GM12801 (cell line): Measurements from ENCODE around the gene GH2.

Experiments used
- TF ChIP-seq, protein P1 (sequence below): IDR thresholded peaks from one replicate; pipeline ENCODE4 v1.5.1; 2011; ENCODE audit warnings: control low read depth; ENCODE audit not compliant: insufficient read length; ENCODE audit errors: extremely low read depth

GH2 gene

DNA sequence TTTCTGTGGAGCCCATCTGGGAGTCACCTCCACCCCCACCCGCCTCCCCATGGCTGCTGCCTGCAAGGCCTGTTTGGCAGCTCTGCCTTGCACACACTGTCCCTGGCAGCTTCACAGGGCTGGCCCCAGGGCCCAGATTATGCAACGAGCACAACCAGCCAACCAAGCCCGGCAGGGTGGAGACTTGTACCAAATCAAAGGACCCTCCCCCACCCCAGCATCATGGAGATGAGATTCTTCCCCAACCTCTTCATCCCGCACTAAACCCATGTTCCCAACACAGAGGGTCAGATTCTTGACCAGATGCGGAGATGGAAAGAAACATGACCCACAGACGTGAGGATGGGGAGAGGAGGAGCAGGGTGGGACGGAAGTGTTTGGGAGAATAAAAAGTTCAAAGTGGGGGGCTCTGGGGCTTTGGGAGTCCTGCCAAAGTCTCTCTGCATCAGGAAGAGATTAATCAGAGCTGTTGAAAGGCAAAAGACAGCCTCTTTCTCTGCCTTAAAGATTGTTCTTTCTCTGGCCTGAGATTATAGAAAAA, 43.0 kb downstream of the GH2 start:
- TF ChIP-seq, protein P1, sequence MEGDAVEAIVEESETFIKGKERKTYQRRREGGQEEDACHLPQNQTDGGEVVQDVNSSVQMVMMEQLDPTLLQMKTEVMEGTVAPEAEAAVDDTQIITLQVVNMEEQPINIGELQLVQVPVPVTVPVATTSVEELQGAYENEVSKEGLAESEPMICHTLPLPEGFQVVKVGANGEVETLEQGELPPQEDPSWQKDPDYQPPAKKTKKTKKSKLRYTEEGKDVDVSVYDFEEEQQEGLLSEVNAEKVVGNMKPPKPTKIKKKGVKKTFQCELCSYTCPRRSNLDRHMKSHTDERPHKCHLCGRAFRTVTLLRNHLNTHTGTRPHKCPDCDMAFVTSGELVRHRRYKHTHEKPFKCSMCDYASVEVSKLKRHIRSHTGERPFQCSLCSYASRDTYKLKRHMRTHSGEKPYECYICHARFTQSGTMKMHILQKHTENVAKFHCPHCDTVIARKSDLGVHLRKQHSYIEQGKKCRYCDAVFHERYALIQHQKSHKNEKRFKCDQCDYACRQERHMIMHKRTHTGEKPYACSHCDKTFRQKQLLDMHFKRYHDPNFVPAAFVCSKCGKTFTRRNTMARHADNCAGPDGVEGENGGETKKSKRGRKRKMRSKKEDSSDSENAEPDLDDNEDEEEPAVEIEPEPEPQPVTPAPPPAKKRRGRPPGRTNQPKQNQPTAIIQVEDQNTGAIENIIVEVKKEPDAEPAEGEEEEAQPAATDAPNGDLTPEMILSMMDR = no peak

DNA sequence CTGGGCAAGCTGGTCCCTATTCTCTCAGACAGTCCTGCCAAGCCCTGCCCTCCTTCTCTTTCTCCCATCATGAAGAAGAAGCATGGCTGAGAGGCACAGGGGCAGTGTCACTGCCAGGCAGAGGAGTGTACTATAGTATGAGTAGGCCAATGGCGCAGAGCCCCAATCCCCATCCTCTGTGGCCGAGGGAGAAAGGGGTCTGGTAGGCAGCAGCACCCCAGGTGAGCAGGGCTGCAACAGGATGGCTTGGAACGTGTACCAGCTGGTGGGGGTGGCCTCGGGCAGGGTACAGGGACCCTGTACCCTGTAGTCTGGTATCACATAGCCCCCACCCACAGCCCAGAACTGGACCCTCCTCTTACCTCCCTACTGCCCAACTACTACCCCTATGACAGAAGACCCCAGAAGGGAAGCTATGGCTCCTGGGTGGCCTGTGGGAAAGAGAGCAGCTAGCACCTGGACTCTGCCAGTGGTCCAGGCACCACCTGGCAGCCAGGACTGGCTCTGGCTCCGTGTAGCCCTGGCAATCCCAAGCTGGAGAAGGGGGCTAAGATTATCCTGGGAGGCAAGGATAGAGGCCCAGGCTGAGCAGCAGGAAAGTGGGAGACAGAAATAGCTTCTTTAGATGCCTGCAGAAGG, 43.7 kb downstream of the GH2 start:
- TF ChIP-seq, protein P1 = no peak

DNA sequence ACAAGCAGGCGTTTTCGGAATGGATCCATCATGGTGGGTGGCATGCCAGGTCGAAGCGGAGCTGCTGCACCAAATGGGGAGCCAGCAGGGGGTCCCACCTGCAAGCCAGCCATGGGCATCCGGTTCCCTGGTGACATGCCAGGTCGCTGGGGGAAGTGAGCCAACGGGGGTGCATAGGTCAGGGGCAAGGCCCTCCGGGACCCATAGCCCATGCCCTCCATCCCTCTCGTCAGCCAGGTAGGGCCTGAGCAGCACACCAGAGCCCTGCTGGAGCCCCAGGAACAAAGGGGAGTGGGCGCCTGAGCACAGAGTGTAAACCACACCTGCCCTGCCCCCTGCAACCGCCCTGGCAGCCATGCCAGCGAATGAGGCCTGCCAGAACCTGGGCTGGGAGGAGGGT, 44.3 kb downstream of the GH2 start:
- TF ChIP-seq, protein P1 = no peak

DNA sequence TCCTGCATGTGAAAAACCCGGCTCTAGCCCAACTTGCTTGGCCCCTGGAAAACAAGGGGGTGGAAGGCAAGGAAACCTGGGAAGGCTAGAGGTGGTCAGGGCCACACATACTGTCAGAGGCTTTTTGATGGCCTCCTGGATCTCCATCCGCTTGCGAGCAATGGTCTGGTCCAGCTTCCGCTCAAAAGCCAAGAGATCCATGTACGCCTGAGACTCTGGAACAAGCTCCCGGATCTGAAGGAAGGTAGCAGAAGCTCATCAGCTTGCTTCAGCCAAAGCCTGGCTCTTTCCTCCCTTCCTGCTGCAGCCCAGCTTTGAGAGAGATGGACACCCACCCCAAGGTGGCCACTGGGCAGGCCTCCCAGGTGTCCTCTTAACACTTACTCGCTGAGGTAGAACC, 44.9 kb downstream of the GH2 start:
- TF ChIP-seq, protein P1 = no peak

DNA sequence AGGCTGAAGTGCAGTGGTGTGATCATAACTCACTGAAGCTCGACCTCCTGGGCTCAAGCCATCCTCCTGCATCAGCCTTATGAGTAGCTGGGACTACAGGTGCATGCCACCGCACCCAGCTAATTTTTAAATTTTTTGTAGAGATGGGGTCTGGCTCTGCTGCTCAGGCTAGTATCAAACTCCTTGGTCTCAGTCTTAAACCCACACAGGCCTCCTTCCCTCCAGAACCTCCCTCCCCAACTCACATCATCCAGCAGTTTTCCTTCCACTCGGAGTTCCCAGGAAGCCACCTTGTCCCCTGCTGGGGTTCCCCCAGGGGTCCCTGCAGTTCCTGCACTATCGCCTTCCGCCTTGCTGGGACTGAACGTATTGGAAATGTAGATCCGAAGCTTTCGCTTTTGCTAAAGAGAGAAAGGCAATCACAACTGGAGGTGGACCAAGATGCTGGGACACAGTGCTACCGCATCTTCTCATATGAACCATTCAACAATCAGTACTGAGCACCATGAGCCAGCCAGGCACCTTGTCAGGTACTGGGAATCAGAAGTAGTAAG, 46.5 kb downstream of the GH2 start:
- TF ChIP-seq, protein P1 = no peak

DNA sequence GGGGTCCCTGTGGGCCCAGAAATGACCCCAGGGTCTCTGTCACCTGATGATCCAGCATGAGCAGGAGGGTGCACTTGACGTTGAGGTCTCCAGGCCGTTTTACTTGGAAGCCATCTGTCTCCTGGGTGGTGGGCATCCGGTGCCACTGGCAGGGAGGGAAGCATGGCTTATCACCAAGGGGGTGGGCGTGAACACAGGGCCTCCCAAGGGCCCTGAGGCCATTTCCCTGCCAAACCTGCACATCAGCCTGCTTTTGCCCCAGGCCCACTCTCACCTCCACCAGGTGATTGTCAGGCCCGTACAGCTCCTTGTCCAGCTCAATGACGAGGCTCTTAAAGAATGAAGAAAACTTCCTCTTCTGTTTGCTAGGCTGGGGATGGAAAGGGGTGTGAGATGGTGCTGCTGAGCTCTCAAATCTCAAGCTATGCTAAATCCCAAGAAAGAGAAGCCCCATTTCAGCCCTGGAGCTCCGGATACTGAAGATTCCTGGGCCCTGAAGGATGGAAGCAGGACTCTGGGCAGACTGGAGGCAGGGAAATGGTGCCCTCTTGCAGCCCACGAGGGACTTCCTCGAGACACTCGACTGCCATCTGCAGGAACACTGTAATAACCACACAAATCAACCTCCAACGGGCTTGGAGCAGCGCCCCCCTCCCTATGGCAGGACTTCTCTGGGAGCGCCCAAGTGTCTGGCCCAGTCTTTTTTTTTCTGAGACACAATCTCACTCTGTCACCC, 47.1 kb downstream of the GH2 start:
- TF ChIP-seq, protein P1 = no peak

DNA sequence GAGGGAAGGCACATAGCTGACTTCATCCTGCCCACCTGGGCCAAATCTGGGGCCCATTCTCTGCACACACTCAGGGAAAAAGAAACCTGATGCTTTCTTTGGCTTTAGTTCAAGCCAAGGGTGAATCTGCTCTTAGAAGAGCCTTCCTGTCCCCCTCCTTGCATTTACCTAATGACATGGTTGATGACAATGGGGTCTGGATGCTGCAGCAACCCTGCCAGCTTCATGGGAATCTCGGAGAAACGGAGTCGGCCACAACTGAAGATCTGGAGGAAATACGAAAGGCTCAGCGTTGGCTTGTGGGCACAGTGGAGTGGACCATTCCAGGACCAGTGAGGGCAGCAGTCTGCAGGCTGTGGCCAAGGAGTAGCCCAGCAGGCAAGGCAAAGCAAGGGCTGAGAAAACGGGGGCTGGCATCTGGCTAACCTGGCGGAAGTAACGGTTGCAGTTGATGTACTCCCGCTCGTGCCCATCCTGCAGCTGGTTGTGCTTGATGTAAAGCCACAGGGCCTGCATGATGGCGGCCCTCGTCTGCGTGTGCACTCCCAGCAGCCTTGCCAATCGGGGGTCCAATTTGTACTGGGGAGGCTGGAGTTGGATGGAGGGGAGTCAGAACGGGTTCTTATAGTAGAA, 47.9 kb downstream of the GH2 start:
- TF ChIP-seq, protein P1 = no peak
